NCI-H524 treated with DMSO at 0.1 percent for 48 hours (cell line): ENCODE measurements around the gene NUP37.
"Not testable (repeated sequence)": the region's sequence is repeated elsewhere in the genome, so short reads cannot be mapped to it uniquely, and the experiment has no call there.

Experiments
- DNase-seq: peaks from one replicate; lab custom pipeline; 2025; lab: John Stamatoyannopoulos, UW

NUP37 gene

DNA sequence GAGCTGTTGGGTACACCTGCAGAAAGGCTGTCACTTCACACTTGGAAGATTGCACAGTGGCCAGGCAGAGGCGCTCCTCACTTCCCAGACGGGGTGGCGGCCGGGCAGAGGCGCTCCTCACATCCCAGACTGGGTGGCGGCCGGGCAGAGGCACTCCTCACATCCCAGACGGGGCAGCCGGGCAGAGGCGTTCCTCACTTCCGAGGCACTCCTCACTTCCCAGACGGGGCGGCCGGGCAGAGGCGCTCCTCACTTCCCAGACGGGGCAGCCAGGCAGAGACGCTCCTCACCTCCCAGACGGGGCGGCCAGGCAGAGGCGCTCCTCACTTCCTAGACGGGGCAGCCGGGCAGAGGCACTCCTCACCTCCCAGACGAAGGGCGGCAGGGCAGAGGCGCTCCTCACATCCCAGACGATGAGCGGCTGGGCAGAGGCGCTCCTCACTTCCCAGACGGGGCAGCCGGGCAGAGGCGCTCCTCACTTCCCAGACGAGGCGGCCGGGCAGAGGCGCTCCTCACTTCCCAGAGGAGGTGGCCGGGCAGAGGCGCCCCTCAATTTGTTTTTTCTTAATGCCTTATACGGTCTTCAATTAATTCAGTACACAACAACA lies 30.6 kb downstream of the NUP37 start:
- DNase-seq: not testable (repeated sequence)

DNA sequence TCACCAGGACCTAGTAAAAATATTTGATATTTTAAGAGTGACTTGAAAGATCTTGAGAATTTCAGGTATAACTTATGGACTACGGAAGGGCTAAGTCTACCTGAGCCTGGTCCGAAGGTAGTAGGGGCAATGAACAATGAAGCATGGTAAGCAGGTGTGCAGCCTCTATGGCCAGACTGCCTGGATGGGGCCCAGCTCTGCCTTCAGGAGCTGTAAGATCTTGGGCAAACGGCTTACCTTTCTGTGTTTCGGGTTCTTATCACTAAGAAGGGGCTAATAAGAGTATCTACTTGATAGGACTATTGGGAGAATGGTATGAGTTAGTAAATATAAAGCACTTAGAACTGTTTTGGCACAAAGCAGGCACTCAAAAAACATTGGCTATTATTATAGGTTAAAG lies 39.1 kb downstream of the NUP37 start:
- DNase-seq: no peak

DNA sequence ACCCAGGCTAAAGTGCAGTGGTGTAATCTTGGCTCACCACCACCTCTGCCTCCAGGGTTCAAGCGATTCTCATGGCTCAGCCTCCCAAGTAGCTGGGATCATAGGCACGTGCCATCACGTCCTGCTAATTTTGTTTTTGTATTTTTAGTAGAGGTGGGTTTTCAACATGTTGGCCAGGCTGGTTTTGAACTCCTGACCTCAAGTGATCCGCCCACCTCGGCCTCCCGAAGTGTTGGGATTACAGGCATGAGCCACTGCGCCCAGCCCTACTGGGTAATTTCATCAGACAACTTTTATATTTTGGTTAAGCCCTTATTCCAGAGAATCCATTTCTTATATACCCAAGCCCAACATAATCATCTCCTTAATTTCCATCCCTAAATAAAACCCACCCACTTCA lies 47.8 kb downstream of the NUP37 start:
- not testable (repeated sequence) for DNase-seq

DNA sequence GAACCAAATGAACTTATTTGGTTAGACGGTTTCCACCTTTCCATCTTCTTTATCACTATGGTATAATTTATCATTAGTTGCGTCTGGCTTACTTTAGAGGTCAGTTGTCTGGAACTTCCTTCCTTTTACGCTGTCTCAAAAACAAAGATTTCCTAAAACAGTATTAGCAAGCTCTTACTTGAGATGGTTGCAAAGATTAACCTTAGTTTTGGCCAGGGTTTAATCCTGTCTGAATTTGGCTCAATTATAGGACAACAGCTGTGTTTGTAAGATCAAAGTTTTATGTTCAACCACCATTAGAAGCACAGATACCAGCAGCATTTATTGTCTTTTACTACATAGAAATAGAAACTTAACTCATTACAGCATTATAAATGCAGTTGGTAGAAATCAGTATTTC lies 50.2 kb downstream of the NUP37 start:
- no peak for DNase-seq

DNA sequence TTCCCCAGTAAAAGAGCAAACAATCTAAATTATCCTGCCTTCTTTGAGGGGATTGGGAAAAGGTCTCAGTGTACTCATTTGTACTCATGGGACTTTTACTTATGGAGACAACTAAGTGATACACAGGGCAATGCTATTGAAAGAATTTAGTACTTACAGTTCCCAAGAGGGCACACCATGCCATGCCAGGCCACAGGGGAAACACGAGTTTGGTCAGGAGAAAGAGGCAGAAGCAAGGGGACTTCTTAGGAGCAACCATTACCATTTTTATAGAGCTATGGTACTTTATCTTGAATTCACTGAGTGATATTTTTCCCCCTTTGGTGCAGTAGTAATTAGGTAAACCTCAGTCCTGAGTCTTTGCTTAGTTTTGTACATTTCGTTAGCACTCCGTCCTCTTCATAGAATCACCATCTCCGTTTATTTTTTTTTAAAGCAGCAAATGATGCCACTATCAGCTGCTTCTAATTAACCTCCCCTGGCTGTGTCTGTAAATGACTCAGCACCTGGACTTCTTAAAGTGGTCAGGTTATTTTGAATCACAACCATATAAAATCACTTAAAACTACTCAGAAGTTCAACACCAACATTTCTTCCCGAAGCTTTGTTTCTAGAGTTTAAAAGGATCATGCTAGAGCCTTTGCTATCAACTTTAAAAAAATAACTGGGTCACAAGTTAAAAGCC lies 52.2 kb downstream of the NUP37 start:
- DNase-seq: no peak

DNA sequence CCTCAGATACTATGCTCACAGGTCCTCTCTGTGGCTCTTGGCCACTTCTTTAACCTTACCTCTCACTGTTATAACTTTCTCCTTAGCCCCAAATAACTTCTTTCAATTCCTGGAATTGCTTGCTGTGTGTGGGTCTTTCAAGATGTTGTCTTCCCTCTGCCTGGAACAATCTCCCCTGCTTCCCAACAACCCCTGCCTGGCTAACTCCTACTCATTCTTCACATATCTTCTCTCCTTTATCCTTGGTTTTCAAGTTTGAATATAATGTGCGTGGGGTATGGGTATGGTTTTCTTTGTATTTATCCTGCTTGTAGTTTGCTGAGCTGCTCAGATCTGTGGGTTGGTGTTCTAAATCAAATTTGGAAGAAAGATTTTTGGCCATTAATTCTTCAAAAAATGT lies 55.4 kb downstream of the NUP37 start:
- no peak for DNase-seq

DNA sequence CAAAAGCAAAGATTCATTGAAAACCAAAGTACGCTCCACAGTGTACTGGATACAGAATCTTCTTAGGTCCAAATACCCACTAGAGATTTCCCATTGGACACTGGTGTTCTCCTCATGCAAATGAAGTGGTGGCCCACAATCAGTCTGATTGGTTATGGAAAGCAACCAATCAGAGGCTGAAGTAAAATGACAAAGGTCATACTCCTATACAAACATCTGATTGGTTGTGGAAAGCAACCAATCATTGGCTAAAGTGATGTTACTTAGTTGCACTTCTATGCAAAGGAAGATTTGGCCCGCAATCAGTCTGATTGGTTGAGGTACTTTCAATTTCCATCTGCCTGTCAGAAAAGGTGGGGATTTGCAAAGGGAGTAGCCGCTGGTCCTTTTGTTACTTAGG lies 56.8 kb downstream of the NUP37 start:
- DNase-seq: no peak

DNA sequence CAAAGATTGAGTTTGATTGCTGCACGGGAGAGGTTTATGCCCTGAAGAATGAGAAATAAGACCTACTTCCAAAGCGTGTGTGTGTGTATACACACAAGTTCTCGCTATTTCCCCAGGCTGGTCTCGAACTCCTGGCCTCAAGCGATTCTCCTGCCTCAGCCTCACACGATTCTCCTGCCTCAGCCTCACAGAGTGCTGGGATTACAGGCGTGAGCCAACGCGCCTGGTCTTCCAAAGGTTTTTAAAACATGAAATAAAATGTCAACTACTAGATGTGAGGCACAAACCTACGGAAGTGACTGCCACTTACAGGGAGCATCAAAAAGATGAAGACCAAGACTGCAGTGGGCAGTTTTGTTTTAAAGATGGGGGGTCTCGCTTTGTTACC lies 57.5 kb downstream of the NUP37 start:
- no peak for DNase-seq

DNA sequence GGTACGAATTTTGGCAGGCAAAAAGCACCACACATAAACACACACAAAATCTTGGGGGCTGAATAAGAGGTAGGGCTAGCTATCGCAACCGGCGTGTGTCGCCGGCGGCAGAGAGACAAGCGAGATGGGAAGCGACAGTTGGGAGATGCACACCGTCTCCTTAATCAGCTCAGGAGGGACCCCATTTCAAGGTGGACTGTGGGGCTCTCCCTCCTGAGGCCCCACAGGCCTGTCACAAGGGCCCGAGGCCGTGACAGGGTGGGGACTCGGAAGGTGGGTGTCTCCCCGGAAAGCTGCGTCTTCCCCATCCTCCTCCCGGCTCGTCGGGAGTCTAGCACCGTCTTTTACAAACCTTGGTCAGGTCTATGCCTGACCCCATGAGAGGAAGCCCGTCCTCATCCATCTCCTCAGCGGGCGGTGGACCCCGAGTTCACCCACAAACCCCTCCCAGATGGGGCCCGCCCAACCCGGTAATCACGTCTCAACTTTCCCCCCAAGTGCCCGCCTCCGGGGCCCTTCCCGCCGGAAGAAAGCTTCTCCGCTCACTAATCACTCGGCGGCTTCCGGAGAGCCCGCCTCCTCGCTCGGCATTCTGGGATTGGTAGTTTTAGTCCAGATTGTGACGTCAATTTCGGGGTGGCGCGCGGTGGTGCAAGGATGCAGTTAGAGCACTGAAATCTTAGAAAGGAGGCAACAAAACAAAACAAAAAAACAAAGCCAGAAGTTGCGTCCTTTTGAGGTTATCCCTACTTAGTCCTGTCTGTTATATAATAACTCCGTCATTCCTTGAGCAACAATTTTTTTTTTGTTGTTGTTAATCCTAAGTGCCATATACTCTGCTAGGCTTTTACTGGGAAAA lies 58.1 kb downstream of the NUP37 start, which contains the start of gene WASHC3:
TSS of gene WASHC3 (minus strand) at position 432 of the 859 bp plus-strand sequence. CDS start at position 403, 29 bp downstream.
- peak; percentile 72 for DNase-seq

DNA sequence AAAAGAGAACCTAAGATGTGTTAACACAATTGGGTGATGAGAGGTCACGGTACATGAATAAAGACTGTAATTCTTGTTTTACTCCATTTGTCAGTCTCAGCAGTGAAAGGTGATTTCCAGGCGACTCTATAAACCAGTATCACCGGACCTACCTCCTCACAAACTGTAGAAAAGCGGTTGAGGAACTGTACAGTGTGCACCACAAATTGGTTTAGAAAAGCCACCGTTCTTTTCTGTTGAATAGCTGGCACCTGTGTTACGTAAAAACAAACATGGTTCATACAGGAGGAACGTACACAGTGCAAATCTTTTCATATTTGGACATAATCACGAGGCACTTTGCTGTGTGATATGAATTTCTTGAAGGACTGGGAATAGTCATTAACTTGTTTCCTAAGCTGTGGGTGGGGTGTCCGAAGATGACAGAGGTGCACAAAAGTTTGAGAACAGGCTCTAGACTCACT lies 58.8 kb downstream of the NUP37 start:
- no peak for DNase-seq

DNA sequence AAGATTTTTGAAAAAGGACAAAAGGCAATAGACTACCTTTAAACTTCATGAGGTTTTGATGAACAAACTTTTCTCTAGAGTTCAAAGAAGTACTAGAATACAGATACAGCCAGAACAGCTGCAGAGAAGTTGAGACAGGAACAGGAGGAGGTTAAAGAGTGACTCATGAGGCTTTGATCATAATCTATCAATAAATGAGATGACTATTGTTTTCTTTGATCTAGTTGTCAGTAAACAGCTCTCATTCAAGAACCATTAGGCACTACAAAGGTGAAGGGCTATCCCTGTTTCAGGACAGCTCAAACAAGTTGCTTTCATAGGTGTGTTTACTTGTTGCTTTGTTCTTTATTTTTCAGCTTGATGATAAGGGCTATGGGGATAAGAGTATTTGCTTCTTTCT lies 60.6 kb downstream of the NUP37 start:
- no peak for DNase-seq

DNA sequence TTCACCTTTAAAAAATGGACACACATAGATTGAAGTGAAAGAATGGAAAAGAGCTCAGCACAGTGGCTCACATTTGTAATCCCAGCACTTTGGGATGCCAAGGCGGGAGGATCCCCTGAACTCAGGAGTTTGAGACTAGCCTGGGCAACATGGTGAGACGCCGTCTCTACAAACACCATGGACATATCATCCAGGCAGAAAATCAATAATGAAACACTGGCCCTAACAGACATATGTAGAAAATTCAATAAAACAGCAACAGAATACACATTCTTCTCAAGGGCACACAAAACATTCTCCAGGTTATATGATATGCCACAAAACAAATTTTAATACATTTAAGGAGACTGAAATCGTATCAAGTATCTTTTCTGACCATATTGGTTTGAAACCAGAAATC lies 65.6 kb downstream of the NUP37 start:
- DNase-seq: no peak

DNA sequence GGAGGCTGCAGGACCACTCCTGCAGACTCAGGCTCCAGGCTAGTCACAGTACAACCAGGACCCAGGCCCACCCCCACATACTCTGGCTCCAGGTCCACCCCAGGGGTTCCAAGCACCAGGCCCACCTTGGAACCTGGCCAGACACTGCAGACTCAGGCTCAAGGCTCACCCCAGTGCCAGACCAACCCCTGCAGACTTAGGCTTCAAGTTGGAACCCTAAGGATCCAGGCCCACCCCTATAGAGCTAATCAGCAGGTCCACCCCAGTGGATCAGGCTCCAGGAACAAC lies 66.9 kb downstream of the NUP37 start:
- no peak for DNase-seq

DNA sequence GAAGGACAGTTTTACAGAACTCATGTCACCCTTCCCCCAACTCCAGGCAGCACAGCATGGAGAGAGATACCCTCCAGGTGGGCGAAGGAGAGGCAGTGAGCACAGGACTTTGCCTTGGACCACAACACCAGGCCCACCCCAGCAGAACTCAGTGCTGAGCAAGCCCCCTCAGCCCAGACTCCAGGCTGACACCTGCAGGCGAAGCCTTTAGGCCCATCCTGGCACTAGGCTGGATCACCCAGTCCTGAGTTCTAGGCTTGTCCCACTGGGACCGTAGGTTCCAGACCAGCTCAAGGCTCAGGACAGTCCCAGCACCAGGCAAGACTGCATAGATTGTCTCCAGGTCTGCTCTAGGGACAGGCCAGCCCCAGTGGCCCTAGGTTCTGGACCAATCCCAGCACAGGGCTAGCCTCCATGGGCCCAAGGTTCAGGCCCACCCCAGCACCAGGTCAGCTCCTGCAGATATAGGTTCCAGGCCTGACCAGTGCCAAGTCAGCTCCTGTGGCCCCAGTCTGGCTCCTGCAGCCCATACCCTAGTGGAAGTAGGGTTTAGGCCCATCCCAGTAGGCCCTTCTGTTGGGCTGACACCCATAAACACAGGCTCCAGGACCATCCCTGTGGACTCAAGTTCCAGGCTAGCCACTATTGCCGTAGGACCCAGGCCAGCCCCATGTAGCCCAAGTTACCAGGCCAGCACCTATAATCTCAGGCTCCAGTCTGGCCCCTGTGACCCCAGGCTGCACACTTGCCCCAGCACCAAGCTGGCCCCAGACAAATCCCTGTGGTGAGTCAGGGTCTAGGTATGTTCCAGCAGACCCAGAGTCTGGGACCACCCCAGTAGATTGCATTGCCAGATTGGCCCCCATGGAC lies 67.5 kb downstream of the NUP37 start:
- DNase-seq: no peak

DNA sequence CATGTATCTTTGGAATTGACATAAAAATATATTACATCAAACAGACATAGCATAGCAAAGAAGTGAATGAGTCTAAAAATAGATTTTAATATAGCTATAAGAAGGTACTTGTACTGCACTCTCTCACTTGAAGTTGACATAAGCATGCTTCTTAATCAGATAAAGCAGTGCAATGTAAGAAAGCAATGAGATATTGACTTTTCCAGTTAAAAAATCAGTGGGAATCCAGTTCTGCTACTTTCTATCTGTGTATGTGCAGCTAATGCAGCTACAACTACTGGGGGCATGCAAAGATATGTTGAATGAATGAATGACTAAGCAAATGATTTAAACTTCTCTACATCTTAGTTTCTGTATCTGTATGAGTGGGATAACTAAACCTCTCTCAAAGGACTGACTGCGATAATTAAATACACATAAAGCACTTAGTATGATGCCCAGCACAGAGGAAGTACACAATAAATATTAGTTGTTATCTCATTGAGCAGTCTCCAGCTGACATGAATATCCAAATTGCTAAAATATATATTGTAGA lies 68.4 kb downstream of the NUP37 start:
- no peak for DNase-seq

DNA sequence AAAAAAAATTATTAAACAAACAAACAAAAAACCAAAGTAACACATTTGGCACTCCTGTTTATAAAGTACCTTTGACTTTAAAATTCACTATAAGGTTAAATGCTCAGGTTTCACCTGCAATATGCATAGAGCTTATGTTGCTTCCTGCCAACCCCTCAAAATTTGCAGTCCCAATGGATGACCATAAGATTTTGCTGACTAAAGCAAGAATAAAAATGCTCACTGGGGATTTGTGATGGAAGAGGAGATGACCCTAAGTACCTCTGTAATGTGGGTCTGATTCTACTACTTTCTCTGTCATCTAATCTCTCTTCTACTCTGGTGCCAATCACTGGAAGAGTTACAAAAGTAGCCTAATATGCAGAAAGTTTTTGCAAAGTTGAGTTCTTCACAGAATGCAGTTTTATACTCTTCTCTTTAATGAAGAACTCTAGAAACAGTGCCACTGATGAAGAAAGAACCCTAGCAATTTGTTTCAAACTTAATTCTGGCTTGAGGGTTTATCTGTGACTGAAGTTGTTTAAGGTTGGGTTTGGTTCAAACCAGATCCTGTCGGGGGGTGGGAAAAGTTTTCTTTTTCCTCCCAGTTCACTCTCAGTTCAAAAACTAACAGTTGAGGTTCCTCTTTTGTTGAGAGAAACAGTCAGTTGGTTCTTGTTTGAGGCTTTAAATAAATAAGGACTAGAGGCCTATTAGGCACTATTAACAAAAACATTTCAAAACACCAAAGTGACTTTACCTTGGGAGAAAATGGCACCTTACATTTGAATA lies 69.1 kb downstream of the NUP37 start:
- DNase-seq: no peak

DNA sequence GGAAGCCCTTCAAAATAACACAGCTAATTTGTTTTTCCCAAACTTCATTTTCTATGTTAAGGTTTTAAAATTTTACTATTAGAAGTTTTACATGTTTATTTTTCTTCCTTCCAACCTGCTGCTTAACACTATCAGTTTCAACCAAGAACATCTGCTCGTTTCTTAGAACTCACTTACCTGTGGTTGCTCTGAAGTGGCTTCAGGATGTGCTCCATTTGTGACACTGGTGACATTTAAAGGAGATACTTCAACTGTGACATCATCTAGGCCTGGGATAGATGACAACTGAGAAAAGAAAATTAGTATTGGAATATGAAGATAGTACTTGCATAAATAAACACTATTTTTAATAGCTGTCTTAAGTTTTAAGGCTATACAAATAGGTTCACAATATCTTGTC lies 76.0 kb downstream of the NUP37 start:
- no peak for DNase-seq

DNA sequence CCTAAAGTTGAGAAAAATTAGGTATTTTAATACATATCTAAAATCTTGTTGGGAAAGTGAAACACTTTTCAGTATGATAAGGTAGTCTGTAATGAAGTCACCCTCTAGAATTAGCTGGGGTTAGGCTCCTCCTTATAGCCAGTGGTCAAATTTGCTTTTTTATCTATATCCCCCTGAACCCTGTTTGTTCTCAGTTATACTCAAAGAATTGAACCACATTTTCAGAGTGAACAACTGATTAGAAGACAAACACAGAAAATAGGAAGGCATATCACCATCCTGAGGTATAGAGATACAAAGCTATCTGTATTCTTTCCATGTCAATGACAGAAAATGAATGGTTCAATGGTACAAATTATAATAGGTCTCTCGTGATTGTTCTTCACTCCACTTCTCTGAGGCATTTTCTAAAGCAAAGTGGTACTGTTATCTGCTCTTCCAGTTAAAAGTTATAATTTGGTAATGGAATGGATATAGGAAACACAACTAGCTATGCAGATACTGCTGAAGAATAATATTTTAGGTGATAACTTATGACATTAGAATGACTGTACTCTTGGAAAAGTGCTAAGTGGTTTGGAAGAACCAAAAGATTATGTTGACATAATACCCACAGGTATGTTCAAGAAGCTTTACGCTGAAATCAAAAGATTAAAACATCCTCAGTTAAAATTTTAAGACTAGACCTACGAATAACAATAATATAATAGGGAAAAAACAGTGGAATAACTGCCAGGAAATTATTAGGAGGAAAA lies 85.7 kb downstream of the NUP37 start:
- DNase-seq: no peak

DNA sequence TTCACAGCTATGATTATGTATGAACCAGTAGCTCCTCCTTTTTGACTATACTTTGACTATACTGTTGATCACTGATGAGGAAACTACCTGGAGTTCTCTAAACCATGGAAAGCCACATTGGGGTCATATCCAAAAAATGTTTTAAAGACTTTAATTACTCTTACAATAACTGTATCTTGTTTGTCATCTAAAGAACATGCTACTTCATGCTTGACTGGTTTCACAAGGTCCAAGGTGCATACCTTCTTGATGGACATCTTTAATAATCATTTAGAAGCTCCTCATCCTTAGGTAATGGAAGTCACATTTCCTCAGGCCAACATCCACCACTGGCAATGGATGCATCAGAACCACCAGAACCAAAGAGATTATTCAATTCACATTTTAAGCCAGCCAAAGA lies 88.1 kb downstream of the NUP37 start:
- DNase-seq: no peak

DNA sequence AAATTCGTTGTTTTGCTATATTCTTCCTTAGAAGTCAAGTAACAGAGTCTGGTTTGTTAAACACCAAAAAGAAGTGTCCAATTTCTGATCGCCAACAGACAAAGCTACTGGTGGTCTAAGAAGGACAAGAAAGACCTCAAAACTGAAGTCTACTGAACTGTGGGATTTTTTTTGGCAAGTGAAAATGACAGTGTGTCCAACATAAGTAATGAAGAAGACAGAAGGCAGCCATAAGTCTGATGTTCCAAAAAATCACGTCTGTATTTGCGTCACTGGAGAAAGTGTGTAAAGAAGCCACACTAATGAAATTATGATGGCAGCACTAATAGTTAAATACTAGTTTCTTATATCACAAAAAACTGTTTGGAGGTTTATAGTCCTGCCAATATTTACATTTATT lies 90.8 kb downstream of the NUP37 start:
- no peak for DNase-seq
